ENCODE data around the gene HMGA1. TPM values are rescaled to one million over a fixed set of nuclear protein-coding genes. Genes with fewer than 3 reads are reported as not detected.

Gene HMGA1
- total and polyA plus RNA-seq, 2 experiments from 2014 or later: 1,411 to 2,052 TPM

GRCh38 chr6:34189806-34190503 is 46.7 kb upstream of the HMGA1 start:
- H3K9me2 ChIP-seq (ENCODE audit: insufficient read depth): no peaks in the 10 kb centered on the region
- 0 out of 2 replicates have a peak, but pooled peaks cover 3% of the 10 kb centered on the region for H3F3A ChIP-seq (replicated peaks; ENCODE audit: low read depth)
- no peak overlapping the region for H2AFZ ChIP-seq
- Mint-ChIP-seq H3K27me3 (ENCODE audit: insufficient read depth, low read depth, poor library complexity) (peaks cover 11% of the 10 kb centered on the region), H3K27ac (no peak overlapping the region), H3K36me3 (ENCODE audit: low read depth) (no peaks in the 10 kb centered on the region), H3K4me1 (peaks cover 2% of the 10 kb centered on the region), H3K4me3 (no peak overlapping the region), H3K9me3 (no peaks in the 10 kb centered on the region)
- no peak for TF ChIP-seq ETS1 (IDR thresholded peaks at IDR 0.05)
- no peak overlapping the region for H3K4me3 ChIP-seq
- H3K36me3 ChIP-seq (ENCODE audit: insufficient read depth): no peaks in the 10 kb centered on the region
- no peak for ATAC-seq
- no peaks in the 10 kb centered on the region for H3K27me3 ChIP-seq (ENCODE audit: insufficient read depth)
- H3K27ac ChIP-seq (ENCODE audit: low read depth): no peak overlapping the region
- no peaks in the 10 kb centered on the region for H3K4me1 ChIP-seq (ENCODE audit: insufficient read depth)
- no peaks in the 10 kb centered on the region for H4K20me1 ChIP-seq (replicated peaks; ENCODE audit: insufficient read depth)
- no peak for DNase-seq (ENCODE audit: low spot score)
- no peaks in the 10 kb centered on the region for H3K79me2 ChIP-seq (replicated peaks; ENCODE audit: insufficient read depth)
- no peak overlapping the region for H3K4me2 ChIP-seq

GRCh38 chr6:34190504-34191122 is 46.1 kb upstream of the HMGA1 start:
- no peaks in the 10 kb centered on the region for H3K9me2 ChIP-seq (ENCODE audit: insufficient read depth)
- TF ChIP-seq CTCF (conservative IDR thresholded peaks at IDR 0.05; ENCODE audit: low read depth in 2 of 2): peak in 1 of 2 experiments; percentile 46; a peak in 2 of 4 replicates
- no peak for TF ChIP-seq ETS1 (IDR thresholded peaks at IDR 0.05)
- 0 out of 2 replicates have a peak, but pooled peaks cover 8% of the 10 kb centered on the region for H3F3A ChIP-seq (replicated peaks; ENCODE audit: low read depth)
- ATAC-seq (no peak), DNase-seq (ENCODE audit: low spot score) (peak; percentile 25)
- no peaks in the 10 kb centered on the region for H4K20me1 ChIP-seq (replicated peaks; ENCODE audit: insufficient read depth)
- no peak overlapping the region for H3K27ac ChIP-seq (ENCODE audit: low read depth)
- peaks cover 15% of the 10 kb centered on the region for H3K27me3 Mint-ChIP-seq (ENCODE audit: insufficient read depth, low read depth, poor library complexity)
- no peaks in the 10 kb centered on the region; the same call in 2 of the 3 replicates for H3K36me3 Mint-ChIP-seq (ENCODE audit: low read depth)
- peaks cover 6% of the 10 kb centered on the region for H3K4me1 Mint-ChIP-seq
- no peak overlapping the region for H2AFZ ChIP-seq
- no peak overlapping the region for H3K27ac Mint-ChIP-seq
- H3K4me1 ChIP-seq (ENCODE audit: insufficient read depth): no peaks in the 10 kb centered on the region
- H3K9me3 Mint-ChIP-seq: no peaks in the 10 kb centered on the region
- 0 out of 2 replicates have a peak, but pooled peaks cover under 1% of the 10 kb centered on the region for H3K27me3 ChIP-seq (ENCODE audit: insufficient read depth)
- H3K4me3 ChIP-seq: no peak overlapping the region
- H3K79me2 ChIP-seq (replicated peaks; ENCODE audit: insufficient read depth): no peaks in the 10 kb centered on the region
- no peak overlapping the region for H3K4me3 Mint-ChIP-seq
- H3K4me2 ChIP-seq: no peak overlapping the region
- no peaks in the 10 kb centered on the region for H3K36me3 ChIP-seq (ENCODE audit: insufficient read depth)

- peak; percentile 38 for ATAC-seq
- DNase-seq (ENCODE audit: low spot score): peak; percentile 26
- H3K4me3 Mint-ChIP-seq: no peak overlapping the region
Observed at GRCh38 chr6:34194772-34195171, 41.9 kb upstream of the HMGA1 start.

More at GRCh38 chr6:34194772-34195171, 41.9 kb upstream of the HMGA1 start:
- Mint-ChIP-seq H3K4me1 (peaks cover 16% of the 10 kb centered on the region), H3K9me3 (no peaks in the 10 kb centered on the region), H3K36me3 (ENCODE audit: low read depth) (no peaks in the 10 kb centered on the region; the same call in 2 of the 3 replicates), H3K27ac (no peak overlapping the region), H3K27me3 (ENCODE audit: insufficient read depth, low read depth, poor library complexity) (peaks cover 16% of the 10 kb centered on the region)
- no peaks in the 10 kb centered on the region; the same call in 1 of the 2 replicates for H3K4me1 ChIP-seq (ENCODE audit: insufficient read depth)
- H3K9me2 ChIP-seq (ENCODE audit: insufficient read depth): no peaks in the 10 kb centered on the region
- TF ChIP-seq CTCF (conservative IDR thresholded peaks at IDR 0.05; ENCODE audit: low read depth in 2 of 2) (peak; percentile 46 to 71), JUNB (IDR thresholded peaks at IDR 0.05; ENCODE audit: unreplicated experiment) (no peak)
- 0 out of 2 replicates have a peak, but pooled peaks cover 5% of the 10 kb centered on the region for H3K27me3 ChIP-seq (ENCODE audit: insufficient read depth)
- peaks cover 15% of the 10 kb centered on the region; the same call in 1 of the 2 replicates for H3F3A ChIP-seq (replicated peaks; ENCODE audit: low read depth)
- H3K4me3 ChIP-seq: no peak overlapping the region
- no peaks in the 10 kb centered on the region for H3K36me3 ChIP-seq (ENCODE audit: insufficient read depth)
- no peaks in the 10 kb centered on the region for H4K20me1 ChIP-seq (replicated peaks; ENCODE audit: insufficient read depth)
- no peak overlapping the region for H2AFZ ChIP-seq
- H3K79me2 ChIP-seq (replicated peaks; ENCODE audit: insufficient read depth): no peaks in the 10 kb centered on the region
- no peak overlapping the region for H3K27ac ChIP-seq (ENCODE audit: low read depth)
- no peak overlapping the region for H3K4me2 ChIP-seq
